HCT116 (cell line): ENCODE data around the gene TCP10L.

Experiments
- ATF3 ChIP-seq: IDR thresholded peaks from 2 replicates; pipeline ENCODE4 v1.6.1; 2012
- CTCF ChIP-seq, 3 experiments: fragments of 200-600 bp in 1 of 3; sonication (generic) in 1 of 3; IDR thresholded peaks in 2 of 3; conservative IDR thresholded peaks in 1 of 3; 2 replicates each; pipeline ENCODE4 v1.5.1; 2012 to 2017; ENCODE audit warnings: low read depth in 2 of 3, low read length in 2 of 3, antibody characterized with exemption in 1 of 3, borderline replicate concordance in 1 of 3, control low read depth in 1 of 3, mild to moderate bottlenecking in 1 of 3, mixed read lengths in 1 of 3, mixed run types in 1 of 3, moderate library complexity in 1 of 3; ENCODE audit not compliant: insufficient read depth in 1 of 3
- SIN3A ChIP-seq: IDR thresholded peaks from 2 replicates; pipeline ENCODE4 v1.6.1; 2012; ENCODE audit warnings: low read depth
- TCF7L2 ChIP-seq: IDR thresholded peaks from 2 replicates; pipeline ENCODE4 v1.7.0; 2011; ENCODE audit warnings: borderline replicate concordance, inconsistent platforms; ENCODE audit not compliant: insufficient read depth, insufficient read length; ENCODE audit errors: extremely low read depth
- TF ChIP-seq, protein P1 (sequence below): IDR thresholded peaks from 2 replicates; pipeline ENCODE4 v1.6.1; 2012; ENCODE audit warnings: low read depth

DNA sequence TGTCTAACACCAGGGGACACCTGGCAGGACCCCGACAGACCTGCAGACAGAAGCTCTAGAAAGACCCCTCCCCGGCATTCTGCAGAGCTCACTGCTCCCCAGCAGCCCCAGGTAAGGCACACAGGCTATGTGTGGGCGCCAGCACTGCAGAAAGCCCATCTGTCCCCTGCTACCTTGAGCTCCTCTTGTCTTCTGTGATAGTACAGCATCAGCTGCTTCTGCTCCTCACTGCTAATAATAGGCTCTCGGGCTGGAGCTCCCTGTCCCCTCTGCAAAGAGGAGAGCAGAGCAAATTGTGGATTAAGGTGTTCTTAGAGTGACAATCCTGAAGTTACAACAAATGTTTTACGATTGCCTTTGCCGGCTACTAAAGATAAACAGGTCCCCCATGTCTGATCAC is 16.8 kb upstream of the TCP10L start:
- TF ChIP-seq CTCF (IDR thresholded peaks at IDR 0.05 in 2 of 3, conservative IDR thresholded peaks at IDR 0.05 in 1 of 3; ENCODE audit: borderline replicate concordance in 1 of 3, insufficient read depth in 1 of 3, low read depth in 2 of 3, low read length in 2 of 3) (no peak), ATF3 (no peak), TCF7L2 (no peak), SIN3A (no peak)
- TF ChIP-seq, protein P1, sequence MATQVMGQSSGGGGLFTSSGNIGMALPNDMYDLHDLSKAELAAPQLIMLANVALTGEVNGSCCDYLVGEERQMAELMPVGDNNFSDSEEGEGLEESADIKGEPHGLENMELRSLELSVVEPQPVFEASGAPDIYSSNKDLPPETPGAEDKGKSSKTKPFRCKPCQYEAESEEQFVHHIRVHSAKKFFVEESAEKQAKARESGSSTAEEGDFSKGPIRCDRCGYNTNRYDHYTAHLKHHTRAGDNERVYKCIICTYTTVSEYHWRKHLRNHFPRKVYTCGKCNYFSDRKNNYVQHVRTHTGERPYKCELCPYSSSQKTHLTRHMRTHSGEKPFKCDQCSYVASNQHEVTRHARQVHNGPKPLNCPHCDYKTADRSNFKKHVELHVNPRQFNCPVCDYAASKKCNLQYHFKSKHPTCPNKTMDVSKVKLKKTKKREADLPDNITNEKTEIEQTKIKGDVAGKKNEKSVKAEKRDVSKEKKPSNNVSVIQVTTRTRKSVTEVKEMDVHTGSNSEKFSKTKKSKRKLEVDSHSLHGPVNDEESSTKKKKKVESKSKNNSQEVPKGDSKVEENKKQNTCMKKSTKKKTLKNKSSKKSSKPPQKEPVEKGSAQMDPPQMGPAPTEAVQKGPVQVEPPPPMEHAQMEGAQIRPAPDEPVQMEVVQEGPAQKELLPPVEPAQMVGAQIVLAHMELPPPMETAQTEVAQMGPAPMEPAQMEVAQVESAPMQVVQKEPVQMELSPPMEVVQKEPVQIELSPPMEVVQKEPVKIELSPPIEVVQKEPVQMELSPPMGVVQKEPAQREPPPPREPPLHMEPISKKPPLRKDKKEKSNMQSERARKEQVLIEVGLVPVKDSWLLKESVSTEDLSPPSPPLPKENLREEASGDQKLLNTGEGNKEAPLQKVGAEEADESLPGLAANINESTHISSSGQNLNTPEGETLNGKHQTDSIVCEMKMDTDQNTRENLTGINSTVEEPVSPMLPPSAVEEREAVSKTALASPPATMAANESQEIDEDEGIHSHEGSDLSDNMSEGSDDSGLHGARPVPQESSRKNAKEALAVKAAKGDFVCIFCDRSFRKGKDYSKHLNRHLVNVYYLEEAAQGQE, result no peak
